Measurements from ENCODE around the gene ABCD2. TPM values are rescaled to one million over a fixed set of nuclear protein-coding genes. Genes with fewer than 3 reads are reported as not detected.

ABCD2 gene
- total RNA-seq, 1 experiment from 2014 or later = not detected

GRCh38 chr12:39510001-39510400, 109.6 kb downstream of the ABCD2 start:
- WGBS (ENCODE audit: extremely low coverage, insufficient read length, low lambda C conversion rate) = no CpG with 5 or more reads among the region's 1 CpG
- peaks cover 34 to 37% of the 10 kb centered on the region in 2 experiments for H3K9me3 Mint-ChIP-seq
- no peak overlapping the region for H3K4me3 Mint-ChIP-seq
- no peak overlapping the region for H3K18ac ChIP-seq (ENCODE audit: insufficient read length, low read depth, low read length)
- H4K91ac ChIP-seq (ENCODE audit: insufficient read length, low read depth, low read length) = no peak overlapping the region
- no peak overlapping the region for H3K23ac ChIP-seq (ENCODE audit: insufficient read length, low read depth, low read length)
- no peak overlapping the region for H3K4ac ChIP-seq (ENCODE audit: low read depth, low read length)
- H2BK5ac ChIP-seq (ENCODE audit: insufficient read length, low read length) = no peak overlapping the region
- no peak overlapping the region for H2BK20ac ChIP-seq (ENCODE audit: low read depth, low read length, poor library complexity, severe bottlenecking)
- H3K4me2 ChIP-seq (ENCODE audit: insufficient read depth, insufficient read length, low read length) = no peak overlapping the region
- H3K79me1 ChIP-seq (ENCODE audit: insufficient read depth, low read depth, low read length, poor library complexity, severe bottlenecking) = no peaks in the 10 kb centered on the region
- H3T11ph ChIP-seq (ENCODE audit: low read length) = no peak overlapping the region
- H3K27ac Mint-ChIP-seq = no peak overlapping the region
- H3K56ac ChIP-seq (ENCODE audit: insufficient read length, low read depth, low read length) = no peak overlapping the region
- no peak overlapping the region for H2BK12ac ChIP-seq (ENCODE audit: insufficient read length, low read depth, low read length)
- no peaks in the 10 kb centered on the region for H3K27me3 ChIP-seq (ENCODE audit: insufficient read depth, low read length)
- no peak overlapping the region for H2BK120ac ChIP-seq (ENCODE audit: low read depth, low read length, poor library complexity, severe bottlenecking)
- no peak for DNase-seq
- H3K27ac ChIP-seq (ENCODE audit: insufficient read length, low read depth, low read length) = no peak overlapping the region
- H3K23me2 ChIP-seq (ENCODE audit: insufficient read length, low read depth, low read length, poor library complexity, severe bottlenecking) = no peaks in the 10 kb centered on the region
- H2AK5ac ChIP-seq (ENCODE audit: insufficient read length, low read length) = no peak overlapping the region
- H4K20me1 ChIP-seq (ENCODE audit: control insufficient read depth, insufficient read depth, insufficient read length) = no peaks in the 10 kb centered on the region
- no peak for TF ChIP-seq CTCF (conservative IDR thresholded peaks at IDR 0.05)
- peaks cover 5 to 34% (median 10%) of the 10 kb centered on the region in 3 experiments; a peak in 5 of 7 replicates for H3K36me3 Mint-ChIP-seq (ENCODE audit: insufficient read depth in 1 of 3, low read depth in 3 of 3)
- no peak overlapping the region for H3K9ac ChIP-seq (ENCODE audit: extremely low read depth, insufficient read length, low read length)
- H4K8ac ChIP-seq (replicated peaks; ENCODE audit: insufficient read length, low read depth, low read length) = no peak overlapping the region
- H3K4me1 Mint-ChIP-seq = no peaks in the 10 kb centered on the region
- no peak overlapping the region for H2BK15ac ChIP-seq (ENCODE audit: low read depth, low read length)
- H3K27me3 Mint-ChIP-seq (ENCODE audit: low read depth) = peaks cover 2% of the 10 kb centered on the region; the same call in 1 of the 2 replicates
- no peak overlapping the region for H2AFZ ChIP-seq (ENCODE audit: low read length)
- H3K14ac ChIP-seq (ENCODE audit: insufficient read depth, low read length) = no peak overlapping the region
- no peaks in the 10 kb centered on the region for H3K4me1 ChIP-seq (ENCODE audit: insufficient read depth, low read length)
- H3K79me2 ChIP-seq (ENCODE audit: insufficient read depth, low read length) = no peaks in the 10 kb centered on the region
- H3K9me3 ChIP-seq (ENCODE audit: control insufficient read depth, low read depth, low read length) = no peaks in the 10 kb centered on the region
- no peak overlapping the region for H4K5ac ChIP-seq (ENCODE audit: insufficient read length, low read depth, low read length)

Data from H9 (cell line).